ENCODE measurements around the gene CARD9.

CARD9 gene

DNA sequence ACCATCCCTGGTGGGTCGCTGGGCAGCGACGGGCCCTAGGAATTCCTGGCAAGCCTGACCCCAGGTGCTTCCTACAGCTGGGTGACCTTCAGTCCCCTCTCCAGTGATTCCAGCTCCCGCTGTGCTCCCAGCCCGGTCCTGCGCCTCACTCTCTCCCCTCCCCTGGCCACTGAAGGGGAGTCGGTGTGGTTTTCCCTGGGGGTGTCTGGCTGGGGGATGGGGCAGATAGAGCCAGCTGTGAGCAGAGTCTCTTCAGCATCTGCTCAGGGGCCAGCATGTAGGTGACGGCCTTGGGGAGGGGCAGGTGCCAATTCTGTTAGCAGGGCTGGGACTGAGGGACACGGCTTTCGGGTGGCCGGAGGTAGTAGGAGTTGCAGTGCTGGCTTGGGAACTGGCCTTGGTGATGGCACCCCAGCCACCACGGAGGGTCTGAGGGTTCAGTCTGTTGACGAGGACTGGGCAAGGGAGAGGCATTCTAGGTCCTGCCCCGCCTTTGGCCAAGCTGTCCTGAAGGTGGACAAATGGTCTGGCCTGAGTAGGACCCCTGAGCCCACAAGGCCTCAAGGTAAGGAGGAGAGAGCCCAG, 43.0 kb downstream of the CARD9 start:
- Mint-ChIP-seq H3K4me1 (peaks cover 15% of the 10 kb centered on the region), H3K27me3 (ENCODE audit: low read depth) (no peaks in the 10 kb centered on the region), H3K4me3 (peak overlapping the region; percentile 54 to 65 (median 64)), H3K9me3 (no peaks in the 10 kb centered on the region), H3K36me3 (ENCODE audit: low read depth) (no peaks in the 10 kb centered on the region), H3K27ac (peak overlapping the region in 2 of 3 experiments; percentile 46 to 80)
- TF ChIP-seq, protein P1, sequence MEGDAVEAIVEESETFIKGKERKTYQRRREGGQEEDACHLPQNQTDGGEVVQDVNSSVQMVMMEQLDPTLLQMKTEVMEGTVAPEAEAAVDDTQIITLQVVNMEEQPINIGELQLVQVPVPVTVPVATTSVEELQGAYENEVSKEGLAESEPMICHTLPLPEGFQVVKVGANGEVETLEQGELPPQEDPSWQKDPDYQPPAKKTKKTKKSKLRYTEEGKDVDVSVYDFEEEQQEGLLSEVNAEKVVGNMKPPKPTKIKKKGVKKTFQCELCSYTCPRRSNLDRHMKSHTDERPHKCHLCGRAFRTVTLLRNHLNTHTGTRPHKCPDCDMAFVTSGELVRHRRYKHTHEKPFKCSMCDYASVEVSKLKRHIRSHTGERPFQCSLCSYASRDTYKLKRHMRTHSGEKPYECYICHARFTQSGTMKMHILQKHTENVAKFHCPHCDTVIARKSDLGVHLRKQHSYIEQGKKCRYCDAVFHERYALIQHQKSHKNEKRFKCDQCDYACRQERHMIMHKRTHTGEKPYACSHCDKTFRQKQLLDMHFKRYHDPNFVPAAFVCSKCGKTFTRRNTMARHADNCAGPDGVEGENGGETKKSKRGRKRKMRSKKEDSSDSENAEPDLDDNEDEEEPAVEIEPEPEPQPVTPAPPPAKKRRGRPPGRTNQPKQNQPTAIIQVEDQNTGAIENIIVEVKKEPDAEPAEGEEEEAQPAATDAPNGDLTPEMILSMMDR (IDR thresholded peaks at IDR 0.05; ENCODE audit: unreplicated experiment in 3 of 3) = no peak

DNA sequence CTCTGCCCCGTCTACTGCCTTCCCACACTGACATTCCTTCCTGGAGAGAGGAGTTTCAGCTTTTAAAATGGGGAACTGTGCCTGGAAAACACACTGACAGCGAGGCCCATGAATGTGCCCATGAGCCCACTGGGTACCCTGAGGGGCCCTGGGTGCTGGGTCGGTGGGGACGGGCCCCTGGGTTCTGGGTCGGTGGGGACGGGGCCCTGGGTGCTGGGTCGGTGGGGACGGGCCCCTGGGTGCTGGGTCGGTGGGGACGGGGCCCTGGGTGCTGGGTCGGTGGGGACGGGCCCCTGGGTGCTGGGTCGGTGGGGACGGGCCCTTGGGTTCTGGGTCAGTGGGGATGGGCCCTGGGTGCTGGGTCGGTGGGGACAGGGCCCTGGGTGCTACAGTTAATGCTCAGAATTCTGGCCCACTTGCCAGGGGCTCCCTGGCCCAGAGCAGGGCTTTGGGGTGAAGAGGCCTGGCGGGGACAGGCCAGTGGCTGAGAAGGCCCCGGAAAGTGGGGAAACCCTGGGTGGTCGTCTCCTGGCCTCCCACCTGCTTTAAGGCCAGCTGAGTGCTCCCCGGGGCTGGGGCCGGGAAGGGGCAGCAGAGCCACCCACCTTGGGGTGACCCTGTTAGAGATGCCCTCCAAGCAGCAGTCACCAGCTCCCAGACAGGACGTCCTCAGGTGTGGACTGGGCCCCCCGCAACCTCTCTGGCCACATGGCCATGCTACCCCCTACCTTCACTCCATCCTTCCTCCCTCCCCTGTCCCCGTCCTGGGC, 43.6 kb downstream of the CARD9 start:
- peaks cover 16% of the 10 kb centered on the region for H3K4me1 Mint-ChIP-seq
- no peaks in the 10 kb centered on the region for H3K36me3 Mint-ChIP-seq (ENCODE audit: low read depth)
- peak overlapping the region; percentile 87 to 91 (median 90) for H3K4me3 Mint-ChIP-seq
- TF ChIP-seq, protein P1 (IDR thresholded peaks at IDR 0.05; ENCODE audit: unreplicated experiment in 3 of 3) = no peak
- H3K9me3 Mint-ChIP-seq = no peaks in the 10 kb centered on the region
- H3K27ac Mint-ChIP-seq = peak overlapping the region in 2 of 3 experiments; percentile 95
- H3K27me3 Mint-ChIP-seq (ENCODE audit: low read depth) = no peaks in the 10 kb centered on the region

DNA sequence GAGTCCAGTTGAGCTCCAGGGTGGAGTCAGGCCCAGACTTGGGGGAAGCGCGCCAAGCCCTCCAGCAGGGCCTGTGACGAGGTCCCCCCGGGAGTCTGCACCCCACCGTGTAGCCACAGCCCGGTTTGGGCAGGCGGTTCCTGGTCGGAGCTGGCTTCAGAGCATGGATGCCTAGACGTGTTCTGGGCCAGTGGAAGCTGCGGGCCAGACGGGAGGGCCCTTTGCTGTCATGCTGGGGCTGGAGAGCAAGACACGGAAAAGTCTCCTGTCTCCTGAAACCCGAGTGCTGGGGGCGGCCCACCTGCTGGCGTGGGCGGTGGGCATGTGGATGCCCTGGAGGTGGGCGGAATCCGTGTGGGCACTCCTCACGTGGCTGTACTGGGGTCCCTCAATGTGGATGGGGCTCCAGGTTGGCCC, 44.2 kb downstream of the CARD9 start:
- TF ChIP-seq, protein P1 (IDR thresholded peaks at IDR 0.05; ENCODE audit: unreplicated experiment in 3 of 3) = no peak
- H3K4me1 Mint-ChIP-seq = peaks cover 16% of the 10 kb centered on the region
- no peaks in the 10 kb centered on the region for H3K9me3 Mint-ChIP-seq
- H3K27me3 Mint-ChIP-seq (ENCODE audit: low read depth) = no peaks in the 10 kb centered on the region
- no peaks in the 10 kb centered on the region for H3K36me3 Mint-ChIP-seq (ENCODE audit: low read depth)
- H3K27ac Mint-ChIP-seq = peak overlapping the region; percentile 90 to 95 (median 95)
- H3K4me3 Mint-ChIP-seq = peak overlapping the region; percentile 87 to 91 (median 90)

DNA sequence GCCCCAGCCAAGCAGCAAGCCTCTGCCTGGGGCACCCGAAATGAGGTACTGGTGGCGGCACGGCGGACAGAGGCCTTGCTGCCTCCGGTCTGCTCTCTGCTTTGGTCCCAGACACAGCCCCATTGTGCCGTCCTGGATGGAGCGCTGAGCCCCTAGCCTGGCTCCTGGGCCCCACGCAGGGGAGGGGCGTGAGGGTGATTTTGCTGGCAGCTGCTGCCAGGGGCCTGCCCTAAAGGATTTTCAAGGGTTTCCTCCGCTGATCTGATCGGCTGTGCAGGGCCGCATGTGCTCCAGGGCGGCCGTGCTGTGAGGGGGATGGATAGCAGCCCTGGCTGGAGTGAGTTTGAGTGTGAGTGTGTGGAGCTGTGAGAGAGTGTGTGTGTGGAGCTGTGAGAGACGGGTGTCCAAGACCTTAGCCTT, 44.8 kb downstream of the CARD9 start:
- Mint-ChIP-seq H3K27ac (peak overlapping the region; percentile 90 to 95 (median 95)), H3K4me3 (peak overlapping the region; percentile 87 to 91 (median 90)), H3K9me3 (no peaks in the 10 kb centered on the region), H3K4me1 (peaks cover 20% of the 10 kb centered on the region), H3K36me3 (ENCODE audit: low read depth) (no peaks in the 10 kb centered on the region), H3K27me3 (ENCODE audit: low read depth) (peaks cover 3% of the 10 kb centered on the region)
- TF ChIP-seq, protein P1 (IDR thresholded peaks at IDR 0.05; ENCODE audit: unreplicated experiment in 3 of 3) = no peak

DNA sequence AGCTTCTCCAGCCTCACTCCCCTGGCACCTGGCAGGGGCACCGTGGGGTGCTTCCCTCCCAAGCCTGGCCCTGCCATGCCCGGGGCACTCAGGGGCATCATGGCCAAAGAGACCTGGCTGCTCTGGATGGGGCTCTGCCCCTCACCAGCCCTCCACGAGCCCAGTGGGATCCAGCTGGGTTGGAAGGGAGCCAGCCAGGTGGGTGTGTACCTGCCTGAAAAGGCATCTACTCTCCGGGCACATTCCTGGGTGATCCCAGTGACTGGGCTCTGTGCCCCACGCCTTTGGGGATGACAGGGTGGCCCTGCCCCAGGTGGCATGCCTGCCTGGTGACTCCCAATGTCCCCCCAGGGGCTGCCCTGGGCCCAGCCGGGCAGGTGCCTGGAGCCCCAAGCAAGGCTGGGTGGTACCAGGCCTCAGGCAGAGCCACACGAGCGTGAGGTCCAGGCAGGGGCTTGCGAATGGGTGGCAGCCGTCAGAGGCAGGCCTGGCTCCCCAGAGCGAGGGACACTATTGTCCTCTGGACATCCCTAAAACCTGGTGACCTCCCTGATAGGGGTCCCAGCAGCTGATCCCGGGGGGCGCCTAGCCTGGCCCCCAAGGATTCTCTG, 45.4 kb downstream of the CARD9 start:
- Mint-ChIP-seq H3K36me3 (ENCODE audit: low read depth) (no peaks in the 10 kb centered on the region), H3K4me1 (peaks cover 22% of the 10 kb centered on the region), H3K27me3 (ENCODE audit: low read depth) (peaks cover 6% of the 10 kb centered on the region), H3K4me3 (peak overlapping the region; percentile 87 to 91 (median 90)), H3K9me3 (no peaks in the 10 kb centered on the region), H3K27ac (peak overlapping the region; percentile 90 to 95 (median 95))
- TF ChIP-seq, protein P1 (IDR thresholded peaks at IDR 0.05; ENCODE audit: unreplicated experiment in 3 of 3) = no peak

Measured in nephron (organoid).